Measurements from ENCODE around the gene NECTIN2.
"Not testable (repeated sequence)": the region's sequence is repeated elsewhere in the genome, so short reads cannot be mapped to it uniquely, and the experiment has no call there.

NECTIN2 gene

DNA sequence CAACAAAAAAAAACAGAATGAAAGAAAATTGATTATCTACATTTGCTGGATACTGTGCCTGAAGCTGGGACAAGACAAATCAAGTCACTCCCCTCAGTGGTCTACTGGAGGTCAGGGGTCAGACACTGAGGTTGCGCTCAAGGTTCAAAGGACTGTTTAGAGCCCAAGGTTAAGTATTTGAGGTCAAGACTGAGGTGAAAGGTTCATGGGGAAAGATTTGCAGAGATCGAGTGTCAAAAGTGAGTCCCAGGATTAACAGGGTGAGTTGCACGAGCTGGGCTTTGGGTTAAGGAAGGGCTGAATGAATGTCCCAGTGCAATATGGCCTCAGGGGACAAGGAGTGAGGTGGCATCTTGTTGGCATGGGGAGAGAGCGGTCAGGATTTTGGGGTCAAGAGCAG, 41.6 kb downstream of the NECTIN2 start:
- no peak for DNase-seq

DNA sequence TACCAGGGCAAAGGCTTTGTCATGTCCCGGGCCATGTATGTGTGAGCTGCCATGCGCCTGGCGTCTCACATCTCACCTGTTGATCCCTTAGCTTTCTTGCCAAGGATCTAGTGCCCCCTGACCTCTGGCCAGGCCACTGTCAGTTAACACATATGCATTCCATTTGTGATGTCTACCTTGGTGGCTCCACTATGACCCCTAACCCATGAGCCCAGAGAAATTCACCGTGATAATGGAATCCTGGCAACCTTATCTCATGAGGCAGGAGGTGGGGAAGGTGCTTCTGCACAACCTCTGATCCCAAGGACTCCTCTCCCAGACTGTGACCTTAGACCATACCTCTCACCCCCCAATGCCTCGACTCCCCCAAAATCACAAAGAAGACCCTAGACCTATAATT, 42.2 kb downstream of the NECTIN2 start:
- DNase-seq = not testable (repeated sequence)

DNA sequence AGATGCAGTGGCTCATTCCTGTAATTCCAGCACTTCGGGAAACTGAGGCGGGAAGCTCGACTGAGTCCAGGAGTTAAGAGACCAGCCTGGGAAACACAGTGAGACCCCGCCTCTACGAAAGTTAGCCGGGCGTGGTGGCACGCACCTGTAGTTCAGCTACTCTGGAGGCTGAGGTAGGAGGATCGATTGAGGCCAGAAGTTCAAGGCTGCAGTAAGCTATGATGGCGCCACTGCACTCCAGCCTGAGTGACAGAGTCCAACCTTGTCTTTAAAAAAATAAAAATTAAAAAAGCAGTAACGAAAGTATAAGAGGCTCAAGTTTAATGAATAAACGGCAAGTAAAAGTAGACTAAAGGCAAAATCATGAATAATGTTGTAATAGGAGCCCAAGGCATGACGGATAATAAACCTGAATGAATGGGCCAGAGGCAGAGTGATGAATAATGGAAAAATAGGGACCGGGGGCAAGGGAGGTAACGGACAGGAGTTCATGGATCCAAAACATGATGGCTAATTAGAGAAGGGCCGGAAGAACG, 43.8 kb downstream of the NECTIN2 start:
- DNase-seq = no peak

DNA sequence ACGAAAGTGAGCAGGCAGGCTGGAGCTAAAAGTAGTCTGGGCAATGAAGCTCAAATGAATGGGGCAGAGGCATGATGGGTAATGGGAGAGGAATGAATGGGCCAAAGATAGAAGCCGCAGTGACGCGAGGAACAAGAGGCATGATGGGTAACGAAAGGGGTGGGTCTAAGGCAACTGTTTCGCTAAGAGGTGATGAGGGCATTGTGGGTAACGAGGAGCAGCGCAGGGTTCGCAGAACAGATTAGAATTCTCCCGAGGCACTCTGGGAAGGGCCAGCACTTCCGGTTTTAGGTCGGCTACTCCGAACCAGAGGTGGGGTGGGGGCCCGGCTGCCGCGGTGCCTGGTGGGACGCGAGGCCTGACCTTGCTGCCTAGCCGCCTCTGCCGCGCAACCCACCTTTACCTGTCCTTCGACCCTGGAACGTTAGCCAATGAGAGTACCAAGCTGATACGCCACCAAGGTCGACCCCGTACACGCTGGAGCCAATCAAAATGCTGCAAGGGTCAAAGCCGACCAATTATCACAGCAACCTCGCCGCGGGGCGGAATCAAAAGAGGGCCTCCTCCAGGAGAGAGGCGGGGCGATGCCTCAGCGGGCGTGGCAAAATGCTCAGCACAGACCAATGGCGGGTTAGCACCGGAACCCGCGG, 44.4 kb downstream of the NECTIN2 start:
- peak; percentile 100 for DNase-seq

DNA sequence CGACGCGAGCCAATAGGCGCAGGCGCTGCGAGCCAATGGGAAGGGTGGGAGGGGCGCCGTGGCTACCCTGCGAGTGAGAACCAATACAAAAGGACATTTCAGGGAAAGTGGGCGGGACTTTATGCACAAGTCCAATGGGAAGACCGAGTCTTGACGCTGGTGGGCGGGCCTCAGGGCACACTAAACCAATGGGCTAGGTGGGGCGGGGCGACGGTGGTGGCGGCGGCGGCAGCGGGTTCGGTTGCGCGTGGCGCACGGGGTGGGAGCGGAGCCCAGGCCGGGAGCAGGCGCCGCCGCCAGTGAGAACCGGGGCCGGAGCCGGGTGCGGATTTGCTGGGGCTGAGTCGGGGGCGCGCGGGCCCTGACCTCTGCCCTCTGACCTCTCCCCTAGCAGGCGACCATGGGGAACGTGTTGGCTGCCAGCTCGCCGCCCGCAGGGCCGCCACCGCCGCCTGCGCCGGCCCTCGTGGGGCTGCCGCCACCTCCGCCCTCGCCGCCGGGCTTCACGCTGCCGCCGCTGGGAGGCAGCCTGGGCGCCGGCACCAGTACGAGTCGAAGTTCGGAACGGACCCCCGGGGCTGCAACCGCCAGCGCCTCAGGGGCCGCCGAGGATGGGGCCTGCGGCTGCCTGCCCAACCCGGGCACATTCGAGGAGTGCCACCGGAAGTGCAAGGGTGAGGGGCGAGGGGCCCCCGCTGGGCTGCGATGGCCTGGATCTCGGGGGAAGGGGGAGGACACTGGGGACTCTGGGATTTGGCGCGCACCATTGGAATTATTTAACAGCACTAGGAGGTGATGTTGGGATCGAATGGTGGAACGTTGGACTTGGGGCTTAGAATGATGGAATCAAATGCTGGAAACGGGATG, 45.2 kb downstream of the NECTIN2 start, which contains the start of gene TOMM40:
TOMM40 (plus strand) TSS at position 239 of the 867 bp plus-strand sequence; CDS start at position 401, 162 bp downstream.
- DNase-seq = no peak

DNA sequence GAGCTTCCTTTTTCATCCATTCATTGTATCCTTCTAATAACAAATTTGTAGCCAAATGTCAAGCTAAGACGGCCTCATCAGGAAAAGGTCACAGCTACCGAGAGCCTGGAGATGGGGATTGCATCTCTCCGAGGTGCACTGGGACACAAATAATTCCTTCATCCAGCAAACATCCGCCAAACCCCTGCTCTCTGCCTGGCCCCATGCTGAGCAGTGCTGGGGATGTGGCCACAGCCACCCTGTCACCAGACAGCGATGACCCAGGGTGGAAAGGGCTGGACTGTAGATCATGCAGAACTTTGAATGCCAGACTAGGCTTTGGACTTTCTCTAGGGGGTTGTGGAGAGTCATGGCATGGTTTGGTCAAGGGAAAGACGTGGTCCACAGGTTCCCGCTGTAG, 46.8 kb downstream of the NECTIN2 start:
- DNase-seq = no peak

DNA sequence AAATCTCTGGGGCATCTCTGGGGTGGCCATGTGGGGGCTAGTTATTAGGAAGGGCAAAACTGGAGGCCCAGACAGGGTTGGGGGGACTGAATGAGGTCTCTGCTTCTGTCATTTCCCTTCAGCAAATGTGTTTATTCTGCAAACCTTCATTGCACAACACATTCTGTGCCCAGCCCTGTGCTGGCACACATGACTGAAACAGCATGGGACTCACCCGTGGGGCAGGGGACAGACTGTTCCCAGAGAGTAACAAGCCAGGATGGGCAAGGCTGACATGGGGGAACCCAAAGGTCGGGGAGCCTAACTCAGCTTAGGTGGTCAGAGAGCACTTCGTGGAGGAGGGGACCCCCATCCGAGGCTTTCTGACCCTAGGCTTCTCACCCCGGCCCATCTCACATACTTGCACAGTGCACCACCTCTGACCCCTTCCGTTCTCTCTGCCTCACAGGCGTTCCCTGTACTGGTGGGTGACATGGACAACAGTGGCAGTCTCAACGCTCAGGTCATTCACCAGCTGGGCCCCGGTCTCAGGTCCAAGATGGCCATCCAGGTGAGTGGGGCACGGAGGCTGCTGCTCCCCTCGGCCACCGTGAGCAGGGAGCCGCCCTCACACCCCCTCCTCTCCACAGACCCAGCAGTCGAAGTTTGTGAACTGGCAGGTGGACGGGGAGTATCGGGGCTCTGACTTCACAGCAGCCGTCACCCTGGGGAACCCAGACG, 47.4 kb downstream of the NECTIN2 start:
- no peak for DNase-seq

DNA sequence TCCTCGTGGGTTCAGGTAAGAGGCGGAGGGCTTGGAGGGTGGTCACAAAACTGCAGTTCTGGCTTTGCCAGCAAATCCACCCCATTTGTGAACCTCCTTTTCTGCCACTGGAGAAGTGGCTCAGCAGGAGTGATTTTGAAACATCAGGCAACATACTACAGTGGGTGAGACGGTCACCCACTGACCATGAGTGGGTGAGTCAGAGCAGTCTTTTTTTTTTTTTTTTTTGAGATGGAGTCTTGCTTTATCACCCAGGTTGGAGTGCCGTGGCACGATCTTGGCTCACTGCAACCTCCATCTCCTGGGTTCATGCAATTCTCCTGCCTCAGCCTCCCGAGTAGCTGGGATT, 47.9 kb downstream of the NECTIN2 start:
- DNase-seq = no peak

DNA sequence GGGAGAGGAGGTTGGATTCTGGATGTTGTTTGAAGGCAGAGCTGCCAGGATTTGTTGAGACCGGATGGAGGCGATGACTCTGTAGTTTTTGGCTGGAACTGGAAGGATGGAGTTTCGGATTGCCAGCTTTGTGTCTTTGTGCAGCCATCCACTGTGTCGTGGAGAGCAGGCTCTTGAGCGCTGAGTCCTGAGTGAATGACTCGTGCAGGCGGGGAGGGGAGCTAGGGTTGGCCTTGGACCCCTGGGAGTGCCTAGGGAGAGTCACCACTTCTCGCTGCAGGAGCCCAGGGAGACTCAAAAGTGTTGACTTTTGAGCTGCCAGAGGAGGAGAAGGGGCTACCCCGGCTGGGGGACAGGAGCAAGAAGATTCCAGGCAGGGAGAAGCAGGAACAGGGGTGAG, 48.8 kb downstream of the NECTIN2 start:
- no peak for DNase-seq

DNA sequence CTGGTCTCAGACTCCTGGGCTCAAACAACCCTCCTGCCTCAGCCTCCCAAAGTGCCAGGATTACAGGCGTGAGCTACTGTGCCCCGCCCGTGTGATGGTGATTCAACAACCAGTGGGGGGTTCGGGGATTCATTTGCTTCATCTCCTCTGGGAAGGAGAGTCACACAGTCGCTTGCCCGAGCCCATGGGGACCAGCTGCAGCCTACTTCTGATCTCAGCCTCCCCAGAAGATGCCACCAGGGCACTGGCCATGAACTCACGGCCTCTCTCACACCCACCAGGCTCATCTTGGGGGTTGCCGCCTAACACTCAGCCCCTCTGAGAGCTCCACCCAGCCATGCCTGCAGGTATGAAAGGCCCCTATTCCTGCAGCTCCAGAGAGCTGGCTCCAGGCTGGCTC, 51.7 kb downstream of the NECTIN2 start:
- DNase-seq = no peak

DNA sequence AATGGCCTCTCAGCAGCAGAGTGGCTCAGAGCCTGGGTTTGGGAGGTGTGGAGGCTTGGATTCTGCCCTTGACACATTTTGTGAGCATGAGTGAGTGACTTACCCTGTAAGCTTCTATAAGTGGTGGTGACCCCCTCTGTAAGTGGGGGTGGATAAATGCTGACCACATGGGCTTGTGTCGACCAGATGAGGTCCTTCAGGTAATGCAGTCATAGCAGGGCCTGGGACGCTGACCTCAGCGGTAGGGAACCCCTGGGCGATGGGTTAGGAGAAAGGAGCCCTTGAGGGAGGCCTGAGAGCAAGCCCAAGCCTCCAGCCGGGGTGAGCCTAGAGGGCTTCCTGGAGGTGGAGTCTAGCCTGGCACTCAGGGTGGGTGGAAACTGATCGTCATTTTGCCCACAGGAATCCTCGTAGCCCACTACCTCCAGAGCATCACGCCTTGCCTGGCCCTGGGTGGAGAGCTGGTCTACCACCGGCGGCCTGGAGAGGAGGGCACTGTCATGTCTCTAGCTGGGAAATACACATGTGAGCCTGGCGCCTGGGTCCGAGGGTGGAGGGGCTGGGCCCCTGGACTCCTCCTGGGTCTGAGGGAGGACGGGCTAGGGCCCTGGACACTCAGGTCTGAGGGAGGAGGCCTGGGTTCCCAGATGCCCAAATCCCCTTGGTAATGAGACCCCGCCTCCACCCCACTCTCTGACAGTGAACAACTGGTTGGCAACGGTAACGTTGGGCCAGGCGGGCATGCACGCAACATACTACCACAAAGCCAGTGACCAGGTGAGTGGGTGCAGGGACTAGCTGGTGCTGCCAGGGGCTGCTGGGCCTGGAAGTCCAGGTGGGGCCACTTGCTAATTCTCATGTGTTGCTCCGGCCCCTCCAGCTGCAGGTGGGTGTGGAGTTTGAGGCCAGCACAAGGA, 54.5 kb downstream of the NECTIN2 start:
- DNase-seq = no peak

DNA sequence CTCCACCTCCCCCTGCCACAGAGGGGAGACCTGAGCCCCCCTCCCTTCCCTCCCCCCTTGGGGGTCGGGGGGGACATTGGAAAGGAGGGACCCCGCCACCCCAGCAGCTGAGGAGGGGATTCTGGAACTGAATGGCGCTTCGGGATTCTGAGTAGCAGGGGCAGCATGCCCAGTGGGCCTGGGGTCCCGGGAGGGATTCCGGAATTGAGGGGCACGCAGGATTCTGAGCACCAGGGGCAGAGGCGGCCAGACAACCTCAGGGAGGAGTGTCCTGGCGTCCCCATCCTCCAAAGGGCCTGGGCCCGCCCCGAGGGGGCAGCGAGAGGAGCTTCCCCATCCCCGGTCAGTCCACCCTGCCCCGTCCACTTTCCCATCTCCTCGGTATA, 57.1 kb downstream of the NECTIN2 start:
- DNase-seq = no peak

DNA sequence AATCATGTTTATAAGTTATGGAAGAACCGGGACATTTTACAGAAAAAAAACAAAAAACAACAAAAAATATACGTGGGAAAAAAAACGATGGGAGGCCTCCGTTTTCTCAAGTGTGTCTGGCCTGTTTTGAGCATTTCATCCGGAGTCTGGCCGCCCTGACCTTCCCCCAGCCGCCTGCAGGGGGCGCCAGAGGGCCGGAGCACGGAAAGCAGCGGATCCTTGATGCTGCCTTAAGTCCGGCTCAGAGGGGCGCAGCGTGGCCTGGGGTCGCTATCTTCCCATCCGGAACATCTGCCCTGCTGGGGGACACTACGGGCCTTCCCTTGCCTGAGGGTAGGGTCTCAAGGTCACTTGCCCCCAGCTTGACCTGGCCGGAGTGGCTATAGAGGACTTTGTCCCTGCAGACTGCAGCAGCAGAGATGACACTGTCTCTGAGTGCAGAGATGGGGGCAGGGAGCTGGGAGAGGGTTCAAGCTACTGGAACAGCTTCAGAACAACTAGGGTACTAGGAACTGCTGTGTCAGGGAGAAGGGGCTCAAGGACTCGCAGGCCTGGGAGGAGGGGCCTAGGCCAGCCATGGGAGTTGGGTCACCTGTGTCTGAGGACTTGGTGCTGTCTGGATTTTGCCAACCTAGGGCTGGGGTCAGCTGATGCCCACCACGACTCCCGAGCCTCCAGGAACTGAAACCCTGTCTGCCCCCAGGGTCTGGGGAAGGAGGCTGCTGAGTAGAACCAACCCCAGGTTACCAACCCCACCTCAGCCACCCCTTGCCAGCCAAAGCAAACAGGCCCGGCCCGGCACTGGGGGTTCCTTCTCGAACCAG, 57.7 kb downstream of the NECTIN2 start:
- peak; percentile 82 for DNase-seq

DNA sequence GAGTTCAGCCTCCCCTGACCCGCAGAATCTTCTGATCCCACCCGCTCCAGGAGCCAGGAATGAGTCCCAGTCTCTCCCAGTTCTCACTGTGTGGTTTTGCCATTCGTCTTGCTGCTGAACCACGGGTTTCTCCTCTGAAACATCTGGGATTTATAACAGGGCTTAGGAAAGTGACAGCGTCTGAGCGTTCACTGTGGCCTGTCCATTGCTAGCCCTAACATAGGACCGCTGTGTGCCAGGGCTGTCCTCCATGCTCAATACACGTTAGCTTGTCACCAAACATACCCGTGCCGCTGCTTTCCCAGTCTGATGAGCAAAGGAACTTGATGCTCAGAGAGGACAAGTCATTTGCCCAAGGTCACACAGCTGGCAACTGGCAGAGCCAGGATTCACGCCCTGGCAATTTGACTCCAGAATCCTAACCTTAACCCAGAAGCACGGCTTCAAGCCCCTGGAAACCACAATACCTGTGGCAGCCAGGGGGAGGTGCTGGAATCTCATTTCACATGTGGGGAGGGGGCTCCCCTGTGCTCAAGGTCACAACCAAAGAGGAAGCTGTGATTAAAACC, 58.4 kb downstream of the NECTIN2 start:
- no peak for DNase-seq

DNA sequence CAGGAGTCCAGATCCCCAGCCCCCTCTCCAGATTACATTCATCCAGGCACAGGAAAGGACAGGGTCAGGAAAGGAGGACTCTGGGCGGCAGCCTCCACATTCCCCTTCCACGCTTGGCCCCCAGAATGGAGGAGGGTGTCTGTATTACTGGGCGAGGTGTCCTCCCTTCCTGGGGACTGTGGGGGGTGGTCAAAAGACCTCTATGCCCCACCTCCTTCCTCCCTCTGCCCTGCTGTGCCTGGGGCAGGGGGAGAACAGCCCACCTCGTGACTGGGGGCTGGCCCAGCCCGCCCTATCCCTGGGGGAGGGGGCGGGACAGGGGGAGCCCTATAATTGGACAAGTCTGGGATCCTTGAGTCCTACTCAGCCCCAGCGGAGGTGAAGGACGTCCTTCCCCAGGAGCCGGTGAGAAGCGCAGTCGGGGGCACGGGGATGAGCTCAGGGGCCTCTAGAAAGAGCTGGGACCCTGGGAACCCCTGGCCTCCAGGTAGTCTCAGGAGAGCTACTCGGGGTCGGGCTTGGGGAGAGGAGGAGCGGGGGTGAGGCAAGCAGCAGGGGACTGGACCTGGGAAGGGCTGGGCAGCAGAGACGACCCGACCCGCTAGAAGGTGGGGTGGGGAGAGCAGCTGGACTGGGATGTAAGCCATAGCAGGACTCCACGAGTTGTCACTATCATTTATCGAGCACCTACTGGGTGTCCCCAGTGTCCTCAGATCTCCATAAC, 59.5 kb downstream of the NECTIN2 start, which contains the start of gene APOE:
APOE (plus strand) TSS at position 360 of the 724 bp plus-strand sequence. CDS start 829 bp downstream, outside the sequence.
- DNase-seq = no peak

DNA sequence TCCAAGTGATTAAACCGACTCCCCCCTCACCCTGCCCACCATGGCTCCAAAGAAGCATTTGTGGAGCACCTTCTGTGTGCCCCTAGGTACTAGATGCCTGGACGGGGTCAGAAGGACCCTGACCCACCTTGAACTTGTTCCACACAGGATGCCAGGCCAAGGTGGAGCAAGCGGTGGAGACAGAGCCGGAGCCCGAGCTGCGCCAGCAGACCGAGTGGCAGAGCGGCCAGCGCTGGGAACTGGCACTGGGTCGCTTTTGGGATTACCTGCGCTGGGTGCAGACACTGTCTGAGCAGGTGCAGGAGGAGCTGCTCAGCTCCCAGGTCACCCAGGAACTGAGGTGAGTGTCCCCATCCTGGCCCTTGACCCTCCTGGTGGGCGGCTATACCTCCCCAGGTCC, 61.5 kb downstream of the NECTIN2 start:
- DNase-seq = no peak

DNA sequence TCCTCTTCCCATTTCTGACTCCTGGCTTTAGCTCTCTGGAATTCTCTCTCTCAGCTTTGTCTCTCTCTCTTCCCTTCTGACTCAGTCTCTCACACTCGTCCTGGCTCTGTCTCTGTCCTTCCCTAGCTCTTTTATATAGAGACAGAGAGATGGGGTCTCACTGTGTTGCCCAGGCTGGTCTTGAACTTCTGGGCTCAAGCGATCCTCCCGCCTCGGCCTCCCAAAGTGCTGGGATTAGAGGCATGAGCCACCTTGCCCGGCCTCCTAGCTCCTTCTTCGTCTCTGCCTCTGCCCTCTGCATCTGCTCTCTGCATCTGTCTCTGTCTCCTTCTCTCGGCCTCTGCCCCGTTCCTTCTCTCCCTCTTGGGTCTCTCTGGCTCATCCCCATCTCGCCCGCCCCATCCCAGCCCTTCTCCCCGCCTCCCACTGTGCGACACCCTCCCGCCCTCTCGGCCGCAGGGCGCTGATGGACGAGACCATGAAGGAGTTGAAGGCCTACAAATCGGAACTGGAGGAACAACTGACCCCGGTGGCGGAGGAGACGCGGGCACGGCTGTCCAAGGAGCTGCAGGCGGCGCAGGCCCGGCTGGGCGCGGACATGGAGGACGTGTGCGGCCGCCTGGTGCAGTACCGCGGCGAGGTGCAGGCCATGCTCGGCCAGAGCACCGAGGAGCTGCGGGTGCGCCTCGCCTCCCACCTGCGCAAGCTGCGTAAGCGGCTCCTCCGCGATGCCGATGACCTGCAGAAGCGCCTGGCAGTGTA, 62.2 kb downstream of the NECTIN2 start:
- no peak for DNase-seq

DNA sequence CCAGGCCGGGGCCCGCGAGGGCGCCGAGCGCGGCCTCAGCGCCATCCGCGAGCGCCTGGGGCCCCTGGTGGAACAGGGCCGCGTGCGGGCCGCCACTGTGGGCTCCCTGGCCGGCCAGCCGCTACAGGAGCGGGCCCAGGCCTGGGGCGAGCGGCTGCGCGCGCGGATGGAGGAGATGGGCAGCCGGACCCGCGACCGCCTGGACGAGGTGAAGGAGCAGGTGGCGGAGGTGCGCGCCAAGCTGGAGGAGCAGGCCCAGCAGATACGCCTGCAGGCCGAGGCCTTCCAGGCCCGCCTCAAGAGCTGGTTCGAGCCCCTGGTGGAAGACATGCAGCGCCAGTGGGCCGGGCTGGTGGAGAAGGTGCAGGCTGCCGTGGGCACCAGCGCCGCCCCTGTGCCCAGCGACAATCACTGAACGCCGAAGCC, 62.8 kb downstream of the NECTIN2 start:
- no peak for DNase-seq

DNA sequence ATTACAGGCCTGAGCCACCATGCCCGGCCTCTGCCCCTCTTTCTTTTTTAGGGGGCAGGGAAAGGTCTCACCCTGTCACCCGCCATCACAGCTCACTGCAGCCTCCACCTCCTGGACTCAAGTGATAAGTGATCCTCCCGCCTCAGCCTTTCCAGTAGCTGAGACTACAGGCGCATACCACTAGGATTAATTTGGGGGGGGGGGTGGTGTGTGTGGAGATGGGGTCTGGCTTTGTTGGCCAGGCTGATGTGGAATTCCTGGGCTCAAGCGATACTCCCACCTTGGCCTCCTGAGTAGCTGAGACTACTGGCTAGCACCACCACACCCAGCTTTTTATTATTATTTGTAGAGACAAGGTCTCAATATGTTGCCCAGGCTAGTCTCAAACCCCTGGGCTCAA, 63.7 kb downstream of the NECTIN2 start:
- no peak for DNase-seq
